SKM-1 treated with dmso at 0.1 percent for 144 hours (cell line): Measurements from ENCODE around the gene ARHGAP21.
"Not testable (repeated sequence)": the region's sequence is repeated elsewhere in the genome, so short reads cannot be mapped to it uniquely, and the experiment has no call there.

Experiments
- DNase-seq: peaks from one replicate; lab custom pipeline; 2025; ENCODE audit not compliant: unreplicated experiment; lab: John Stamatoyannopoulos, UW

The ARHGAP21 gene

GRCh38 chr10:24723788-24724380, at the start of gene ARHGAP21:
ARHGAP21 (minus strand) TSS chr10:24723887; CDS start chr10:24721899, 1,988 bp downstream.
- no peak for DNase-seq

GRCh38 chr10:24771943-24772694, 48.4 kb upstream of the ARHGAP21 start:
- no peak for DNase-seq

- DNase-seq, result not testable (repeated sequence)
Measured at GRCh38 chr10:24764991-24765390, 41.3 kb upstream of the ARHGAP21 start.

- no peak for DNase-seq
Measured at GRCh38 chr10:24762966-24763623, 39.4 kb upstream of the ARHGAP21 start.

- no peak for DNase-seq
Measured at GRCh38 chr10:24762161-24762924, 38.7 kb upstream of the ARHGAP21 start.

DNA sequence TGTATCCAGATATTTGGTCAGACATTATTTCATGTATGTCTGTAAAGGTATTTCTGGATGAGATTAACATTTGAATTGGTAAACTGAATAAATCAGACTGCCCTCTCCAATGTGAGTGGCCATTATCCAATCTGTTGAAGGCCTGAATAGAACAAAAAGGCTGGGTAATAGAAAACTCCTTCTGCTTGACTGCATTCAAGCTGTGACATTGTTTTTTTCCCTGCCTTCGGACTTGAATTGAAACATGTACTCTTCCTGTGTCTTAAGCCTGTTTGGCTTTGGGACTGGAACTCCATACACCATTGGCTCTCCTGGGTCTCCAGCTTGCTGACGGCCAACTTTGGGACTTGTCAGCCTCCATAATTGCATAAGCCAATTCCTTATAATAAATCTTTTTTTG, 36.0 kb upstream of the ARHGAP21 start:
- no peak for DNase-seq

- DNase-seq, result not testable (repeated sequence)
Measured at GRCh38 chr10:24758254-24758653, 34.6 kb upstream of the ARHGAP21 start.

DNA sequence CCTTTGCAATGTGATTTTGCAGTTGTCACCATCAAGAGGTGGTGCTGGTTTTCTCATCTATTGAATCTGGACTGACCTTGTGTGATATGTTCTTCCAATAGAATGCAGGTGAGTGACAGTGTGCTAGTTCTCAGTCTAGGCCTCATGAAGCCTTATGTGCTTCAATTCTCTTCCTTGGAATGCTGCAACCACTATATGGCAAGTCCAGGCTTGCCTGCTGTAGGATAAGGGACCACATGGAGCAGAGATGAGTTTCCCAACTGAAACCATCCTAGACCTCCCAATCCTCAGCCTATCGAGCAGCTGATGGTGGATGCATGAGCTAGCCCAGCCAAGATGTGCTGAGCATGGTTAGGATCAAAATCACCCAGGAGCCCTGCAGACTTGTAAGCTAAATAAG, 32.6 kb upstream of the ARHGAP21 start:
- no peak for DNase-seq

DNA sequence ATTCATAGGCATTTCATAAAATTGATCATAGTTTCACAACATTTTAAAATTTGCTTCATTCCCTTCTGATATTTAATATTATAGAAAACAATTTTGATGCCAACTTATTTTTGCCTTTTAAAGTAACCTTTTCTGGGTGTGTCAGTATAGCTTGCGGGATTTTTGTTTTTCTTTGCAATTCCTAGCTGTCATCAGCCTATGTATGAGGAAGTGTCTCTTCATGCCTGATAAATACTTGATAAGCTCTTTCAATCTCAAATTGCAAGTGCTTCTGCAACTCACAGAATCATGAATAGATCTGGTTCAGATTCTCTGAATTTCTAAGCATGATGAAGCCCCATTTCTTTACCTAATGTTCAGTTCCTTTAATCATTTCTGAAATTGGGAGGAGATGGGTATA, 28.0 kb upstream of the ARHGAP21 start:
- no peak for DNase-seq

- no peak for DNase-seq
Measured at GRCh38 chr10:24750695-24751094, 27.0 kb upstream of the ARHGAP21 start.

DNA sequence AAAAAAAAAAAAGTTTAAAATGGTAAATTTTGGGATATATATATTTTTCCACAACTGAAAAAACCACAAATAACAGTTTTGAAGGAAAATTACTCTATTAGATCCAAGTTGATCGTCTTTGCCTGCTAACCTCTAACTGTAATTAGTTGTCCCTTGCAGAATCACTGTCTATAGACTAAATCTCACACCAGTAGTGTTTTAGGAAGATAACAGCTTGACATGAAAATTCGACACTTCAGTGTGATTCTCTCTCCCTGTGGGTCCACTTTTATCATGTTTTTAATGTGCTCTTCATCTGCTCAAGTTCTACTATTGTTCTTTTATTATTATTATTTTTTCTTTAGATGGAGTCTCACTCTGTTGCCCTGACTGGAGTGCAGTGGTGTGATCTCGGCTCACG, 24.5 kb upstream of the ARHGAP21 start:
- no peak for DNase-seq

GRCh38 chr10:24744946-24745345, 21.3 kb upstream of the ARHGAP21 start:
- DNase-seq, result no peak

- no peak for DNase-seq
Measured at GRCh38 chr10:24740714-24741113, 17.0 kb upstream of the ARHGAP21 start.

DNA sequence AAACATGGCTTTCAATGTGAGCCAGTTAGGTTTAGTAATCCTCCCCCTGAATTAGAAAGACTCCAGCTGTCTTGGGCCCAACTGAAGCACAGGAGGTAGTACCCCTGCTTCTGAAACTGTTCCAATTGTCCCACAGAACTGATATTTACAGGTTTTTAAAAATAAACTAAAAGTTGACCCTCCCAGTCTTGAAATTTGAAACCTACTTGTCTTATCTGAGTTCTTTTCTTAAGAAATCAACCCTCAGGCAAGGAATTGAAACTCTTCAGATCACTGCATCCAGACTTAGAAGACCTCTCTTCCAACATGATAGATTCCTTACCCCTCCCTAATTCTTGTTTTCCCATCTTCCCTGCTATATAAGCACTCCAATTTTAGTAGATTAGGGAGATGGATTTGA, 13.3 kb upstream of the ARHGAP21 start:
- no peak for DNase-seq

- DNase-seq, result no peak
Measured at GRCh38 chr10:24731942-24732341, 8.3 kb upstream of the ARHGAP21 start.

GRCh38 chr10:24730811-24731210, 7.1 kb upstream of the ARHGAP21 start:
- no peak for DNase-seq

- no peak for DNase-seq
Measured at GRCh38 chr10:24727786-24728185, 4.1 kb upstream of the ARHGAP21 start.

- no peak for DNase-seq
Measured at GRCh38 chr10:24726626-24727025, 2.9 kb upstream of the ARHGAP21 start.

- not testable (repeated sequence) for DNase-seq
Measured at GRCh38 chr10:24726029-24726428, 2.3 kb upstream of the ARHGAP21 start.

DNA sequence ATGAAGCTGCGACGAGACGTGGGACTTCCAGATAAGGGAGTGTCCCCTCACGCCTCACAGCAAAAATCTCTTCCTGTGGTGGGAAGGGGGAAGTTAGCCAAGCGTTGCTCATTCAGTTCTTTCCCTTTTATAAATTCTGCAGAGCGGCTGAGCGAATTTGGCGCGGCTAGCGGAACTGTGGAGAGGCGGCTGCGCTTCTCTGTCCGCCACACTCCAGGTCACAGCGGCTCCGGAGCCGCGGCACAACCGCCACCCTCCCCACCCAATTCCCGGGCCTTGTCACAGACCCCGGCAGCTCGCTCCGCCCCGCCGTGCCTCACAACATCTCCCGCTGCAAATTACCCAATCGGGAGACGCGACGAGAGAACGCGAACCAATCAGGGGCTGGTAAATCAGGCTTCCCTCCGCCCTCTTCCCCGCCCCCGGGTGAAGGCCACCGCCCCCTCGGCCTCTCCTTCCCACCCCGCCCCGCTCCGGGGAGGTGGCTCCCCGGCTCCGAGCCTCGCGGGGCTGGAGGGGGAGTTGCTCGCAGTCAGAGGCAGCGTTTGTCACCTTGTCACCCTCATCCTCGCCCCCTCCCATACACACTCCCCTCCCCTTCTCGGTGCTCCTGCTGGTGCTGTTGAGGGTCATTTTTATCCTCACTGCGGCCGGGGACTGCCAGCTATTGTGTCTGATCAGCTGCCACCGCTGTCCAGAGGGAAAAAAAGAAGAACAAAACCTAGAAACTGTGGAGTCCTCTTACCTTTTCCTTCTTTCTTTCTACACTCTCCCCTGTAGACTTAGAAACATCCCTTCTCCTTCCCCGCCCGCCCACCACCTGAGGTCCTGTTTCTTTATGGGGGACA, 918 bp upstream of the ARHGAP21 start:
- peak; percentile 74 for DNase-seq

DNA sequence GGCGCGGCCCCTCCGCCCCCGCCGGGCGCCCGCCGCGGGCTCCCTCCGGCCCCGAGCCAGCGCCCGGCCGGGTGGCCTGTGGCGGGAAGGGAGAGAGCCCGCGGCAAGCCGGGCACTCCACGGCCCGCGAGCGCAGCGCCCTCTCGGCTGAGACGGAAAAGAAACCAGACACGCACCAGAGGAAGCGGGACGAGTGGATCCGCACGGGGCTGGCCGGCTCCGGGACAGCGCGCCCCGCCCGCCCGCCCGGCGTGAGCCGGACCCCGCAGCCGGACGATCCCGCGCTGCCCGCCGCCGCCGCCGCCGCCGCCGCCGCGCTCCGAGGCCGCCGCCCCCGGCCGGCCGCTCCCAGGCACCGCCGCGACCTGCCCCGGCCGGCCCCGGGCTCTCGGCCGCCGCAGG, 300 bp downstream of the ARHGAP21 start:
- no peak for DNase-seq
